B cell (primary cell): ENCODE data around the gene RDH5. TPM values are rescaled to one million over a fixed set of nuclear protein-coding genes. Genes with fewer than 3 reads are reported as not detected.

Source experiments
- ATAC-seq: fragments of 200-7000 bp; cut with Tn5 transposase; one replicate; pipeline ENCODE4 v1.10.0; 2021; ENCODE audit warnings: low read depth, mild to moderate bottlenecking, moderate number of reproducible peaks, moderate library complexity
- CTCF ChIA-PET: fragments of 350-600 bp; sonication (Branson Sonifier 250); formaldehyde crosslinking; loops from one replicate; lab custom pipeline; 2021; ENCODE audit warnings: antibody characterized with exemption, inconsistent platforms; lab: Charles Lee
- POLR2A ChIA-PET: fragments of 350-600 bp; sonication (Branson Sonifier 250); formaldehyde crosslinking; loops from one replicate; lab custom pipeline; 2021; ENCODE audit warnings: antibody characterized with exemption; lab: Charles Lee
- DNase-seq: peaks from one replicate; pipeline ENCODE4 v3.0.0; 2013
- H2AFZ ChIP-seq: 2 replicates; pipeline ENCODE4 v1.6.1; 2012; ENCODE audit warnings: mild to moderate bottlenecking, low read depth, low read length; ENCODE audit not compliant: insufficient read depth, poor library complexity, severe bottlenecking
- H3K27ac ChIP-seq, 2 donors: 1 replicate in 1 of 2; 2 replicates in 1 of 2; pipeline ENCODE4 v1.5.1; 2012 to 2013; ENCODE audit warnings: low read length in 2 of 2, mild to moderate bottlenecking in 2 of 2, moderate library complexity in 1 of 2
- H3K27me3 ChIP-seq, 4 experiments: fragments of 200-600 bp in 1 of 4; sonication (generic) in 1 of 4; replicated peaks in 1 of 4; 1 replicate in 2 of 4; 2 replicates in 2 of 4; pipeline versions ENCODE4 v1.6.1 to v1.7.0; 2013 to 2016; ENCODE audit warnings: low read length in 3 of 4, mild to moderate bottlenecking in 2 of 4, mixed read lengths in 1 of 4, moderate library complexity in 1 of 4; ENCODE audit not compliant: insufficient read depth in 4 of 4, control insufficient read depth in 3 of 4; ENCODE audit errors: control extremely low read depth in 1 of 4
- H3K36me3 ChIP-seq, 2 experiments: replicated peaks in 1 of 2; 1 replicate in 1 of 2; 2 replicates in 1 of 2; pipeline versions ENCODE4 v1.6.1 to v1.7.1; 2013; ENCODE audit warnings: low read length in 1 of 2; ENCODE audit not compliant: insufficient read depth in 2 of 2, control insufficient read depth in 1 of 2; ENCODE audit errors: control extremely low read depth in 1 of 2, extremely low read depth in 1 of 2
- H3K4me1 ChIP-seq, 2 donors: fragments of 200-600 bp in 1 of 2; sonication (generic) in 1 of 2; 1 replicate in 1 of 2; 2 replicates in 1 of 2; pipeline versions ENCODE4 v1.5.1 to v1.6.1; 2013 to 2017; ENCODE audit warnings: low read length in 2 of 2; ENCODE audit not compliant: control insufficient read depth in 2 of 2, insufficient read depth in 2 of 2
- H3K4me2 ChIP-seq: replicated peaks from 2 replicates; pipeline ENCODE3; 2012; ENCODE audit warnings: mild to moderate bottlenecking, low read depth, low read length; ENCODE audit not compliant: poor library complexity, severe bottlenecking
- H3K4me3 ChIP-seq, 5 experiments: fragments of 200-600 bp in 1 of 5; sonication (generic) in 1 of 5; 1 replicate in 3 of 5; 2 replicates in 2 of 5; pipeline versions ENCODE4 v1.5.1 to v1.7.0; 2011 to 2016; ENCODE audit warnings: low read length in 4 of 5, mild to moderate bottlenecking in 4 of 5, low read depth in 2 of 5, control low read depth in 1 of 5, moderate library complexity in 1 of 5; ENCODE audit not compliant: insufficient read depth in 1 of 5; ENCODE audit errors: control extremely low read depth in 1 of 5, extremely low read depth in 1 of 5
- H3K79me2 ChIP-seq: fragments of 200-600 bp; sonication (generic); one replicate; pipeline ENCODE4 v1.6.0; 2016; ENCODE audit warnings: low read length; ENCODE audit not compliant: control insufficient read depth, insufficient read depth
- H3K9ac ChIP-seq: fragments of 200-600 bp; sonication (generic); 2 replicates; pipeline ENCODE4 v1.6.1; 2017; ENCODE audit warnings: mild to moderate bottlenecking, low read length, moderate library complexity
- H3K9me3 ChIP-seq, 3 donors: one replicate each; pipeline versions ENCODE4 v1.6.1 to v1.7.1; 2013; ENCODE audit warnings: low read length in 2 of 3; ENCODE audit not compliant: control insufficient read depth in 2 of 3, insufficient read depth in 1 of 3; ENCODE audit errors: control extremely low read depth in 1 of 3
- H4K20me1 ChIP-seq: 2 replicates; pipeline ENCODE4 v1.6.0; 2012; ENCODE audit warnings: mild to moderate bottlenecking, low read length; ENCODE audit not compliant: insufficient read depth, control insufficient read depth, poor library complexity, severe bottlenecking
- H3K27ac Mint-ChIP-seq: one replicate; pipeline ENCODE4 v1.8.0; 2021; ENCODE audit warnings: mixed read lengths
- H3K27me3 Mint-ChIP-seq: one replicate; pipeline ENCODE4 v1.8.0; 2021; ENCODE audit warnings: mixed read lengths
- H3K4me1 Mint-ChIP-seq: one replicate; pipeline ENCODE4 v1.8.0; 2021; ENCODE audit warnings: mixed read lengths
- H3K4me3 Mint-ChIP-seq: one replicate; pipeline ENCODE4 v1.8.0; 2021; ENCODE audit warnings: mixed read lengths
- H3K9me3 Mint-ChIP-seq: one replicate; pipeline ENCODE4 v1.8.0; 2022; ENCODE audit warnings: mixed read lengths; ENCODE audit not compliant: insufficient read depth
- EZH2 ChIP-seq: IDR thresholded peaks from 2 replicates; pipeline ENCODE4 v1.6.1; 2012; ENCODE audit warnings: borderline replicate concordance, low read depth, mild to moderate bottlenecking, moderate library complexity, low read length; ENCODE audit not compliant: insufficient read depth, poor library complexity, severe bottlenecking
- WGBS: methylation state at CpG from one replicate; pipeline ENCODE4 v1.1.5; 2013; ENCODE audit warnings: missing lambda C conversion rate; ENCODE audit not compliant: insufficient coverage; 5-methylcytosine and 5-hydroxymethylcytosine counted together
- intact Hi-C: fragments of 100-400 bp; cut with micrococcal nuclease; formaldehyde crosslinking; loops from one replicate; pipeline ENCODE4 v1.10.0; 2022
- polyA plus RNA-seq: library from polyadenylated mRNA; depleted of rRNA; stranded (reverse); fragments of >200 nt; gene quantifications from 2 replicates; pipeline ENCODE4 v1.2.3, GENCODE V29; 2012
- total RNA-seq, 2 donors: library from RNA; stranded (reverse); fragments of 120-200 nt in 1 of 2; gene quantifications; 1 replicate in 1 of 2; 2 replicates in 1 of 2; pipeline versions ENCODE4 v1.2.3 to v1.2.4, GENCODE V29; 2013 to 2022
- TF ChIP-seq, protein P1 (sequence below): fragments of 200-600 bp; IDR thresholded peaks from one replicate; pipeline ENCODE4 v1.8.0; 2022; ENCODE audit warnings: antibody characterized with exemption, mild to moderate bottlenecking

Gene RDH5
- total and polyA plus RNA-seq, 2 donors (not counting 1 experiment from before 2014, with no cell fraction given) = 32.6 to 37.8 TPM

DNA sequence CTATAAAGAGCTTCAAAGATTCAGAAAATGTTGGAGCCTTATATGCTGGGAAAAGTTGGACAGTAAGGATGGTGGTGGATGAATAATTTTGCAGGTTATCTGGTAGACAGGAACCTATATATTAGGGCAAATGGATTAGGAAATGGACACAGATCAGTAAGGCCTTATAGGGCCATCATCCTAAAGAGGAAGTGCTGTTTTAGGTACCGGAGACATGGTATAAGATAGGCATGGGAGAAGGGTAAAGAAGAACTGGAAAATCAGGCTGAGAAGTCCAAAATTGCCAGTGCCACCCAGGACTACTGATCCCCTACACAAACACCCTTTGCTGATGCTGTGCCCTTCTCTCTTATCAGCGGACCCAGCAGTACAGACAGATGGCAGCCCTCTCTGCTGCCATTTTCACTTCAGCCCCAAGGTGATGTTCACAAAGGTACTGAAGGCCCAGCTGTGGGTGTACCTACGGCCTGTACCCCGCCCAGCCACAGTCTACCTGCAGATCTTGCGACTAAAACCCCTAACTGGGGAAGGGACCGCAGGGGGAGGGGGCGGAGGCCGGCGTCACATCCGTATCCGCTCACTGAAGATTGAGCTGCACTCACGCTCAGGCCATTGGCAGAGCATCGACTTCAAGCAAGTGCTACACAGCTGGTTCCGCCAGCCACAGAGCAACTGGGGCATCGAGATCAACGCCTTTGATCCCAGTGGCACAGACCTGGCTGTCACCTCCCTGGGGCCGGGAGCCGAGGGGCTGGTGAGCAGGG, 28.2 kb downstream of the RDH5 start:
- no peaks in the 10 kb centered on the region for H3K27me3 ChIP-seq
- peaks cover 31% of the 10 kb centered on the region for H3K4me1 Mint-ChIP-seq
- peaks cover 16 to 27% of the 10 kb centered on the region in 2 donors for H3K4me1 ChIP-seq
- no peak overlapping the region for H3K27ac ChIP-seq
- DNase-seq (no peak), ATAC-seq (no peak)
- H3K9ac ChIP-seq = no peak overlapping the region
- no peak overlapping the region for H3K4me3 ChIP-seq
- H3K9me3 ChIP-seq = no peaks in the 10 kb centered on the region
- CTCF ChIA-PET = interaction anchor here (1.1 to 4.3 kb wide), 3 partner anchors 9 to 192 kb away, joined by 4 to 12 read pairs (median 12); no protein-coding TSS in a partner anchor
- no peak overlapping the region for H3K27ac Mint-ChIP-seq
- no peak overlapping the region for H3K4me3 Mint-ChIP-seq
- intact Hi-C loops = no loop called here
- H2AFZ ChIP-seq = no peak overlapping the region
- peaks cover 6% of the 10 kb centered on the region for H3K79me2 ChIP-seq
- no peak overlapping the region for H3K4me2 ChIP-seq
- no peaks in the 10 kb centered on the region for H4K20me1 ChIP-seq
- no peak for TF ChIP-seq EZH2
- TF ChIP-seq, protein P1, sequence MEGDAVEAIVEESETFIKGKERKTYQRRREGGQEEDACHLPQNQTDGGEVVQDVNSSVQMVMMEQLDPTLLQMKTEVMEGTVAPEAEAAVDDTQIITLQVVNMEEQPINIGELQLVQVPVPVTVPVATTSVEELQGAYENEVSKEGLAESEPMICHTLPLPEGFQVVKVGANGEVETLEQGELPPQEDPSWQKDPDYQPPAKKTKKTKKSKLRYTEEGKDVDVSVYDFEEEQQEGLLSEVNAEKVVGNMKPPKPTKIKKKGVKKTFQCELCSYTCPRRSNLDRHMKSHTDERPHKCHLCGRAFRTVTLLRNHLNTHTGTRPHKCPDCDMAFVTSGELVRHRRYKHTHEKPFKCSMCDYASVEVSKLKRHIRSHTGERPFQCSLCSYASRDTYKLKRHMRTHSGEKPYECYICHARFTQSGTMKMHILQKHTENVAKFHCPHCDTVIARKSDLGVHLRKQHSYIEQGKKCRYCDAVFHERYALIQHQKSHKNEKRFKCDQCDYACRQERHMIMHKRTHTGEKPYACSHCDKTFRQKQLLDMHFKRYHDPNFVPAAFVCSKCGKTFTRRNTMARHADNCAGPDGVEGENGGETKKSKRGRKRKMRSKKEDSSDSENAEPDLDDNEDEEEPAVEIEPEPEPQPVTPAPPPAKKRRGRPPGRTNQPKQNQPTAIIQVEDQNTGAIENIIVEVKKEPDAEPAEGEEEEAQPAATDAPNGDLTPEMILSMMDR = no peak
- H3K9me3 Mint-ChIP-seq = no peaks in the 10 kb centered on the region
- over 99% methylated on average over 17 of the region's 18 CpGs for WGBS
- POLR2A ChIA-PET = interaction anchor here (0.7 to 1.6 kb wide), 2 partner anchors 10 to 69 kb away, joined by 3 to 4 read pairs; partner anchors contain the start of genes ORMDL2 and SARNP
- peaks cover 3 to 30% of the 10 kb centered on the region in 2 experiments for H3K36me3 ChIP-seq
- no peaks in the 10 kb centered on the region for H3K27me3 Mint-ChIP-seq

DNA sequence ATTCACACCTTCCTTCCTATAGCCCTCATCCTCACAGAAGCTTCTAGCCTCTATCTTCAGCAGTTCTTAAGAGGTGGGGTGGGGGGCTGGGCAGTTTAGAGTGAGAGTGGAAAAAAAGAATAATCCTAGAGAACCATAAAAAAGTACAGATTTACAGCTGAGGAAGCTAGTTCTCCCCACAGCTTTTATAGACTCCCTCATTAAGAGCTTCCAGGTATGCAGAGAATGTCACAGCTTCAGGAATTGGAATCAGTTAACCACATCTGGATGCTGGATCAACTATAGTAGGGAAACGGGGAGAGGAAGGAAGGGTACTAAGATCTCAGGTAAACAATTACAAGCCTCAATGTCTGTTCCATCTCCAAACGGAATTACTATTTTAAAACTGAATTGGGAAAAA, 35.1 kb downstream of the RDH5 start:
- intact Hi-C loops = no loop called here

More for the DNA sequence above, 35.1 kb downstream of the RDH5 start:
- Mint-ChIP-seq H3K4me3 (no peak overlapping the region), H3K27me3 (no peaks in the 10 kb centered on the region), H3K9me3 (no peaks in the 10 kb centered on the region), H3K27ac (no peak overlapping the region), H3K4me1 (no peaks in the 10 kb centered on the region)
- Histone ChIP-seq H3K4me1 (no peaks in the 10 kb centered on the region), H3K79me2 (no peaks in the 10 kb centered on the region), H3K27me3 (no peaks in the 10 kb centered on the region), H3K9ac (no peak overlapping the region), H4K20me1 (peaks cover 4% of the 10 kb centered on the region), H3K36me3 (peaks cover 12 to 82% of the 10 kb centered on the region in 2 experiments), H3K27ac (no peak overlapping the region), H3K9me3 (no peaks in the 10 kb centered on the region), H3K4me2 (no peak overlapping the region), H3K4me3 (no peak overlapping the region), H2AFZ (no peak overlapping the region)
- ATAC-seq (no peak), DNase-seq (no peak)
- POLR2A ChIA-PET = no interaction called here
- CTCF ChIA-PET = interaction anchor here (1.2 to 4.7 kb wide), 4 partner anchors 15 to 241 kb away, joined by 3 to 19 read pairs (median 4); no protein-coding TSS in a partner anchor
- no CpG with 5 or more reads among the region's 2 CpGs for WGBS
- no peak for TF ChIP-seq EZH2
- TF ChIP-seq, protein P1 = no peak
